Ishikawa (cell line): ENCODE measurements around the gene TMEM171.

Experiments used
- FOXM1 ChIP-seq: IDR thresholded peaks from 2 replicates; pipeline ENCODE4 v1.6.1; 2012; ENCODE audit warnings: low read depth, borderline replicate concordance
- MAX ChIP-seq: IDR thresholded peaks from 2 replicates; pipeline ENCODE4 v1.6.1; 2012
- RAD21 ChIP-seq: IDR thresholded peaks from 2 replicates; pipeline ENCODE4 v1.6.1; 2012; ENCODE audit warnings: low read depth
- USF1 ChIP-seq: IDR thresholded peaks from 2 replicates; pipeline ENCODE4 v1.6.1; 2012
- YY1 ChIP-seq: IDR thresholded peaks from 2 replicates; pipeline ENCODE4 v1.6.1; 2012; ENCODE audit warnings: low read depth

- TF ChIP-seq YY1 (no peak), RAD21 (no peak), USF1 (no peak), MAX (no peak), FOXM1 (no peak)
These were observed 24.2 kb upstream of the TMEM171 start for GRCh38 chr5:73096239-73096575.
